ENCODE measurements around the gene ACP7. TPM values are rescaled to one million over a fixed set of nuclear protein-coding genes. Genes with fewer than 3 reads are reported as not detected.
A peak's percentile ranks its signal among the peaks of the same experiment; 100 is the strongest.

The ACP7 gene
- total RNA-seq, 1 donor from 2014 or later = not detected

GRCh38 chr19:39046037-39046821, 37.9 kb upstream of the ACP7 start:
- Mint-ChIP-seq H3K9me3 (ENCODE audit: unreplicated experiment) (peaks cover 4% of the 10 kb centered on the region), H3K27ac (ENCODE audit: unreplicated experiment) (peak overlapping the region; percentile 18), H3K4me3 (ENCODE audit: unreplicated experiment) (no peak overlapping the region), H3K27me3 (ENCODE audit: low read depth, unreplicated experiment) (peaks cover 26% of the 10 kb centered on the region), H3K36me3 (ENCODE audit: low read depth, unreplicated experiment) (no peaks in the 10 kb centered on the region), H3K4me1 (ENCODE audit: low read depth, unreplicated experiment) (peaks cover 4% of the 10 kb centered on the region)
- Histone ChIP-seq H4K20me1 (ENCODE audit: insufficient read depth, low read length) (no peaks in the 10 kb centered on the region), H3K9me3 (ENCODE audit: insufficient read depth, low read depth, low read length) (no peaks in the 10 kb centered on the region), H3K4me1 (ENCODE audit: insufficient read depth, low read length) (no peaks in the 10 kb centered on the region), H3K36me3 (ENCODE audit: insufficient read depth, low read length) (no peaks in the 10 kb centered on the region), H2AFZ (ENCODE audit: low read depth, low read length) (no peak overlapping the region), H3K27ac (ENCODE audit: low read depth, low read length) (no peak overlapping the region), H3K4me3 (ENCODE audit: insufficient read depth, low read depth, low read length) (no peak overlapping the region), H3K27me3 (ENCODE audit: insufficient read depth, low read length) (no peaks in the 10 kb centered on the region), H3K4me2 (ENCODE audit: low read length) (no peak overlapping the region), H3K9ac (ENCODE audit: low read length) (no peak overlapping the region), H3K79me2 (ENCODE audit: insufficient read depth, low read length) (no peaks in the 10 kb centered on the region)
- DNase-seq (ENCODE audit: low read depth) (no peak), FAIRE-seq (no peak)
- no peak for TF ChIP-seq EZH2 (IDR thresholded peaks at IDR 0.05; ENCODE audit: insufficient read depth, low read length)
- TF ChIP-seq, protein P1, sequence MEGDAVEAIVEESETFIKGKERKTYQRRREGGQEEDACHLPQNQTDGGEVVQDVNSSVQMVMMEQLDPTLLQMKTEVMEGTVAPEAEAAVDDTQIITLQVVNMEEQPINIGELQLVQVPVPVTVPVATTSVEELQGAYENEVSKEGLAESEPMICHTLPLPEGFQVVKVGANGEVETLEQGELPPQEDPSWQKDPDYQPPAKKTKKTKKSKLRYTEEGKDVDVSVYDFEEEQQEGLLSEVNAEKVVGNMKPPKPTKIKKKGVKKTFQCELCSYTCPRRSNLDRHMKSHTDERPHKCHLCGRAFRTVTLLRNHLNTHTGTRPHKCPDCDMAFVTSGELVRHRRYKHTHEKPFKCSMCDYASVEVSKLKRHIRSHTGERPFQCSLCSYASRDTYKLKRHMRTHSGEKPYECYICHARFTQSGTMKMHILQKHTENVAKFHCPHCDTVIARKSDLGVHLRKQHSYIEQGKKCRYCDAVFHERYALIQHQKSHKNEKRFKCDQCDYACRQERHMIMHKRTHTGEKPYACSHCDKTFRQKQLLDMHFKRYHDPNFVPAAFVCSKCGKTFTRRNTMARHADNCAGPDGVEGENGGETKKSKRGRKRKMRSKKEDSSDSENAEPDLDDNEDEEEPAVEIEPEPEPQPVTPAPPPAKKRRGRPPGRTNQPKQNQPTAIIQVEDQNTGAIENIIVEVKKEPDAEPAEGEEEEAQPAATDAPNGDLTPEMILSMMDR (IDR thresholded peaks at IDR 0.05; ENCODE audit: insufficient read depth, low read depth, low read length) = no peak

DNA sequence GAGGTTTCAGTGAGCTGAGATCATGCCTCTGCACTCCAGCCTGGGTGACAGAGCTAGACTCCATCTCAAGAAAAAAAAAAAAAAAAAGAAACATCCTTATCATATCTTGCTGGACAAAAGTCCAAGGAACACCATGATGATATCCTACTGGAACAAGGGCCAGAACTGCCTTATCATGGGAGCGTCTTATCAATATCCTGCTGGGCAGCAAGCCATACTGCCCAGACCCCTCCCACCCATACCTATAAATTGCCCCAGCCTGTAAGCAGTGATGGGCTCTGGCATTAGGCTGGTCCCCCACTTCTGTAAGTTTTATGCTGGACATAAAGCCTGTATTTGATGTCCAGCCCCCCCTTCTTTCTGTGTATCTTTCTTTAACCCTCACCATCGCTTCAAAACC, 37.1 kb upstream of the ACP7 start:
- Mint-ChIP-seq H3K4me1 (ENCODE audit: low read depth, unreplicated experiment) (peaks cover 4% of the 10 kb centered on the region), H3K9me3 (ENCODE audit: unreplicated experiment) (peaks cover 4% of the 10 kb centered on the region), H3K27ac (ENCODE audit: unreplicated experiment) (no peak overlapping the region), H3K36me3 (ENCODE audit: low read depth, unreplicated experiment) (no peaks in the 10 kb centered on the region), H3K27me3 (ENCODE audit: low read depth, unreplicated experiment) (peaks cover 28% of the 10 kb centered on the region), H3K4me3 (ENCODE audit: unreplicated experiment) (no peak overlapping the region)
- no peaks in the 10 kb centered on the region for H3K79me2 ChIP-seq (ENCODE audit: insufficient read depth, low read length)
- no peaks in the 10 kb centered on the region for H3K27me3 ChIP-seq (ENCODE audit: insufficient read depth, low read length)
- H3K4me2 ChIP-seq (ENCODE audit: low read length) = no peak overlapping the region
- no peaks in the 10 kb centered on the region for H3K9me3 ChIP-seq (ENCODE audit: insufficient read depth, low read depth, low read length)
- FAIRE-seq (no peak), DNase-seq (ENCODE audit: low read depth) (no peak)
- H3K36me3 ChIP-seq (ENCODE audit: insufficient read depth, low read length) = no peaks in the 10 kb centered on the region
- no peak overlapping the region for H3K27ac ChIP-seq (ENCODE audit: low read depth, low read length)
- H3K4me3 ChIP-seq (ENCODE audit: insufficient read depth, low read depth, low read length) = no peak overlapping the region
- H4K20me1 ChIP-seq (ENCODE audit: insufficient read depth, low read length) = no peaks in the 10 kb centered on the region
- H3K9ac ChIP-seq (ENCODE audit: low read length) = no peak overlapping the region
- no peak overlapping the region for H2AFZ ChIP-seq (ENCODE audit: low read depth, low read length)
- no peaks in the 10 kb centered on the region for H3K4me1 ChIP-seq (ENCODE audit: insufficient read depth, low read length)
- TF ChIP-seq, protein P1 (IDR thresholded peaks at IDR 0.05; ENCODE audit: insufficient read depth, low read depth, low read length) = no peak
- no peak for TF ChIP-seq EZH2 (IDR thresholded peaks at IDR 0.05; ENCODE audit: insufficient read depth, low read length)

DNA sequence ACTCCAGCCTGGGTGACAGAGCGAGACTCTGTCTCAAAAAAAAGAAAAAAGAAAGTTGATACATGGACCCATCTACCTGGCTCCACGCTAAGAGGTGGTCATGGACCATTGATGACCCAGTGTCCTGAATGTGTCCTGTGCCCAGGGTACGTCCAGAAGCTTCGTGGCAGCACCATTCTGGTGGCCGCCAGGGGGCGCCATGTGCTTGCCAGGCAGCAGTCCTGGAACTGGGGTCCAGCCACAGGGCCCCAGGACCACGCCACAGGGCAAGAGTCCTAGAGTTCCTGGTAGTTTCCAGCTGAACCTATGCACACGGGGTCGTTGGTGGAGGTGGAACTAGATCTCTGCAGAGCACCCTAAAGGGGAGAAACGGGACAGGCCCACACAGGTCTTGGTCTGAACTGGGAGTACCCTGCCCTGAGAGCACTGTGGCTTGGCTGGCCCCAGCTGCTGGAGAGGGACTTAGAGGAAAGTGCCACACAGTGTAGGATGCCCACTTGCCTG, 31.9 kb upstream of the ACP7 start:
- H3K4me3 Mint-ChIP-seq (ENCODE audit: unreplicated experiment) = no peak overlapping the region
- H3K36me3 ChIP-seq (ENCODE audit: insufficient read depth, low read length) = no peaks in the 10 kb centered on the region
- DNase-seq (ENCODE audit: low read depth) = no peak
- no peak for FAIRE-seq
- H3K4me2 ChIP-seq (ENCODE audit: low read length) = no peak overlapping the region
- H3K9me3 ChIP-seq (ENCODE audit: insufficient read depth, low read depth, low read length) = peaks cover 4% of the 10 kb centered on the region
- no peak overlapping the region for H3K27ac Mint-ChIP-seq (ENCODE audit: unreplicated experiment)
- H3K36me3 Mint-ChIP-seq (ENCODE audit: low read depth, unreplicated experiment) = no peaks in the 10 kb centered on the region
- H3K27ac ChIP-seq (ENCODE audit: low read depth, low read length) = no peak overlapping the region
- peaks cover 11% of the 10 kb centered on the region for H3K27me3 Mint-ChIP-seq (ENCODE audit: low read depth, unreplicated experiment)
- H3K9me3 Mint-ChIP-seq (ENCODE audit: unreplicated experiment) = peaks cover 3% of the 10 kb centered on the region
- TF ChIP-seq, protein P1 (IDR thresholded peaks at IDR 0.05; ENCODE audit: insufficient read depth, low read depth, low read length) = peak; percentile 73
- TF ChIP-seq EZH2 (IDR thresholded peaks at IDR 0.05; ENCODE audit: insufficient read depth, low read length) = no peak
- H3K4me1 ChIP-seq (ENCODE audit: insufficient read depth, low read length) = no peaks in the 10 kb centered on the region
- no peak overlapping the region for H3K4me3 ChIP-seq (ENCODE audit: insufficient read depth, low read depth, low read length)
- H3K27me3 ChIP-seq (ENCODE audit: insufficient read depth, low read length) = no peaks in the 10 kb centered on the region
- H3K9ac ChIP-seq (ENCODE audit: low read length) = no peak overlapping the region
- no peaks in the 10 kb centered on the region for H4K20me1 ChIP-seq (ENCODE audit: insufficient read depth, low read length)
- no peaks in the 10 kb centered on the region for H3K4me1 Mint-ChIP-seq (ENCODE audit: low read depth, unreplicated experiment)
- H3K79me2 ChIP-seq (ENCODE audit: insufficient read depth, low read length) = no peaks in the 10 kb centered on the region
- H2AFZ ChIP-seq (ENCODE audit: low read depth, low read length) = no peak overlapping the region
